Measurements from ENCODE around the gene GRAP2.

The GRAP2 gene

GRCh38 chr22:40009951-40010671 is 109.2 kb downstream of the GRAP2 start:
- DNase-seq (ENCODE audit: low read depth in 2 of 2): no peak

- no peak for DNase-seq (ENCODE audit: low read depth in 2 of 2)
These were observed 109.9 kb downstream of the GRAP2 start for GRCh38 chr22:40010746-40011145.

GRCh38 chr22:40014667-40015248 is 113.9 kb downstream of the GRAP2 start:
- DNase-seq (ENCODE audit: low read depth in 2 of 2): no peak

DNA sequence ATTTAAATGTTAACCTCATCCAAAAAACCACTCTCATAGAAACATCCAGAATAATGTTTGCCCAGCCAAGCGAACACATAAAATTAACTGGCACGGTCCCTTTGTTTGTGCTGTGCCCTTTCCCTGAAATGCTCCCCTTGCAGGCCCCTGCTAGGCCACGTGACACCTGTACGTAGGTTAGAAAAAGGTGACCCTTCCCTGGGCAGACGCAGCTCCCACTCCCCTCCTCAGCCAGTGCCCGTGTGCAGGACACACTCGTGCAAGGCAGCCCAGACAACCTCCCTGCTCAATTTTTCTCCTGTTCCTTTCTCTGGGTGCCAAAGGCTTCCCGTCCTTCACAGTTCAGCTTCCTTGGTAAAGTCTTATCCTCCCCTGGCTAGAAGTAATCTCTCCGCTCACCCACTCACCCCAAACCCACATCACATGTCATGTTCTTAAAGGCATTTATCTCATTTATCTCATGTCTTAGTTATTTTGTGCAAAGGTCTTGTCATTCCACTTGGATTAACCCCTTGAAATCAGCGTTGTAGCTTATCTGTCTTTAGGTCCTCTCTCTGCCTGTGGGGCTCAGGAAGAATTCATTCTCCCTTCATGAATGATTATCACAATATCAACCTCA is 114.6 kb downstream of the GRAP2 start:
- DNase-seq (ENCODE audit: low read depth in 2 of 2): no peak

DNA sequence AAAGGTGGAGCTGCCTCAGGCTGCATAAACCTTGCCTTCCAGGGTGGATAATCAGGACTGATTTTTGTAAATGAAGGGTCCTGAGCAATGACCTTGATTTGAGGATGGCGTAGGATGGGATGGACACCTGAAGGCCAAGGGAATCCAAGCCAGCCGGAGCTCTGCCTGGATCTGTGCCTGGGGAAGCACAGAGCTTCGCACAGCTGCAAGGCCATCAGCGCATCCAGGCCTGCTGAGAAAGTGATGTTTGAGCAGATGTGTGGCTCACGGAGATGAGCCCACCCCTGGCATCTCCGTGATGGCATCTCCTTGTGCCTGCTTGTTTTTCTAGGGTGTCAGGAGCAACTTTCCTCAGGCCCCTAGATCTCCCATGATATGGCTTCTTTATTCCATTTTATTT is 117.2 kb downstream of the GRAP2 start:
- DNase-seq (ENCODE audit: low read depth in 2 of 2): no peak

GRCh38 chr22:40019100-40019499 is 118.2 kb downstream of the GRAP2 start:
- no peak for DNase-seq (ENCODE audit: low read depth in 2 of 2)

GRCh38 chr22:40020956-40021355 is 120.1 kb downstream of the GRAP2 start:
- no peak for DNase-seq (ENCODE audit: low read depth in 2 of 2)

DNA sequence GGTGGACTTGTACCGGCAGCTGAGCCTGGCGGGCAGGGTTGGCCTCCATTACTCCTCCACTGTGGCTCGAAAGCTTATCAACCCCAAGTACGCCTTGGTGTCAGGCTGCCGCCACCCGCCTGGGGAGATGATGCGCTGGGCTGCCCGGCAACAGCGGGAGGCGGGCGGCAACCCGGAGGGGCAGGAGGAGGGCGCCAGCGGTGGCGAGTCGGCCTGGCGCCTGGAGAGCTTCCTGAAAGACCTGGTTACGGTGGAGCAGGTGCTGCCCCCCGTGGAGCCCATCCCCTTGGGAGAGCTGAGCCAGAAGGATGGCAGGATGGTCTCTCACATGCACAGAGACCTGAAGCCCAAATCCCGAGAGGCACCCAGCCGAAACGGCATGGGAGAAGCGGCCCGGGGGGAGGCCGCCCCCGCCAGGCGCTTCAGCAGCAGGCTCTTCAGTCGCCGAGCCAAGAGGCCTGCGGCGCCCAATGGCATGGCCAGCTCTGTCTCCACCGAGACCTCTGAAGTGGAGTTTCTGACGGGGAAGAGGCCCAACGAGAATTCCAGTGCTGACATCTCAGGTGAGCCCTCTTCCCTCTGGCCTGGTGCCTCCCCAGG is 120.6 kb downstream of the GRAP2 start:
- no peak for DNase-seq (ENCODE audit: low read depth in 2 of 2)

DNA sequence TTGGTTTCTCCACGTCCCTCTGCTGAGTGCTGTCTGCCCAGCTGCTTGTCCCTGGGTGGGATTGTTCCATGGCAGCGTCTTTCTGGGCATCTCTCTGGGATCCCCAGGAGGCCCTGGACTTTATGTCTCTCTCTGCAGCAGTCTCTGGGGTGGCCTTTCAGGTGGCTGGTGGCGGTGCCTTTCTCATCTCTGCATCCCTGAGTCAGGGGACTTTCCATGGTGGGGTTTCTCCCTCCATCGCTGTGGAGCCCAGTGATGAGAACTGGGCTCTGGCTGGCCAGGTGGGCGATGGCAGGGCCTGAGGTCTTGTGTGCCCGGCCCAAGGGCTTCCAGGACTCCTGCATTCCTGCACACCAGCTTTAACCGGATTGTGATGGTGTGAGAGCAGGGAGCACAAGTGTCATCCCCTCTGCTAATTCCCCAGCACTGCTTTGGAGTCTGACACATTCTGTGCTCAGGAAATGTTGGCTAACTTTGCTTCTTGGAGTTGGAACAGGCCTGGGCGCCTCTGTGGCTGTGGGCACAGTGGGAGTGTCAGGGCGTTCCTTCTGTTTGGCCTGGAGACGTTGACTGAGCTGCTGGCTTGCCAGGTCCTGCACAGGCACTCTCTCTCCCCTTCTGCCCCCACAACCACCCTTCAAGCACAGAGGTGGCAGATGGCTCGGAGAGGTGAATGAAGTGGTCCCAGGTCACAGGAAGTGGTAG is 121.8 kb downstream of the GRAP2 start:
- no peak for DNase-seq (ENCODE audit: low read depth in 2 of 2)

All from activated CD8-positive, alpha-beta memory T cell treated with anti-CD3 and anti-CD28 coated beads for 4 hours (primary cell).